Sigmoid colon (tissue), 7 donors: Measurements from ENCODE around the gene CDT1. TPM values are rescaled to one million over a fixed set of nuclear protein-coding genes. Genes with fewer than 3 reads are reported as not detected.

Experiments used
- DNase-seq: peaks from one replicate; pipeline ENCODE4 v3.0.0-alpha.2; 2019
- H3K27ac ChIP-seq, 4 donors: fragments of 200-600 bp; sonication (generic); one replicate each; pipeline ENCODE4 v1.5.1; 2016 to 2019; ENCODE audit warnings: mild to moderate bottlenecking in 1 of 4
- H3K27me3 ChIP-seq, 3 donors: fragments of 200-600 bp; sonication (generic); one replicate each; pipeline ENCODE4 v1.5.1; 2019; ENCODE audit warnings: mild to moderate bottlenecking in 1 of 3
- H3K36me3 ChIP-seq, 4 donors: fragments of 200-600 bp; sonication (generic); one replicate each; pipeline ENCODE4 v1.5.1; 2016 to 2019
- H3K4me1 ChIP-seq, 4 donors: fragments of 200-600 bp; sonication (generic); one replicate each; pipeline ENCODE4 v1.5.1; 2017 to 2019
- H3K4me3 ChIP-seq, 4 donors: fragments of 200-600 bp; sonication (generic); one replicate each; pipeline ENCODE4 v1.5.1; 2017 to 2019; ENCODE audit warnings: mild to moderate bottlenecking in 2 of 4, moderate library complexity in 1 of 4
- H3K9me3 ChIP-seq, 4 donors: fragments of 200-600 bp in 3 of 4; sonication (generic) in 3 of 4; one replicate each; pipeline versions ENCODE4 v1.5.1 to v1.6.1; 2013 to 2019
- EP300 ChIP-seq, 4 donors: sonication (generic); formaldehyde crosslinking; IDR thresholded peaks; one replicate each; pipeline ENCODE4 v1.6.1; 2017; ENCODE audit warnings: antibody characterized with exemption in 4 of 4
- POLR2A ChIP-seq, 2 donors: fragments of 450-650 bp; IDR thresholded peaks; one replicate each; pipeline ENCODE4 v1.6.1; 2016; ENCODE audit warnings: antibody characterized with exemption in 2 of 2, mild to moderate bottlenecking in 2 of 2, moderate library complexity in 2 of 2
- POLR2AphosphoS5 ChIP-seq, 4 donors: sonication (generic); formaldehyde crosslinking; IDR thresholded peaks; one replicate each; pipeline ENCODE4 v1.6.1; 2017; ENCODE audit warnings: antibody characterized with exemption in 4 of 4
- WGBS, 2 donors: extraction: QIAGEN DNeasy Blood & Tissue Kit; methylation state at CpG; one replicate each; pipeline ENCODE4 v1.1.7; 2013; 5-methylcytosine and 5-hydroxymethylcytosine counted together
- intact Hi-C: fragments of 100-400 bp; cut with DNase I; formaldehyde crosslinking; loops from one replicate; pipeline ENCODE4 v1.15.1; 2023
- polyA plus RNA-seq, 3 donors: library from polyadenylated mRNA; stranded (reverse); fragments of 200-250 nt; gene quantifications; one replicate each; pipeline ENCODE4 v1.2.3, GENCODE V29; 2013
- total RNA-seq, 4 donors: library from RNA; depleted of rRNA; stranded (reverse); fragments of >200 nt; gene quantifications; one replicate each; pipeline ENCODE4 v1.1.0, GENCODE V29; 2016
- TF ChIP-seq, protein P1 (sequence below), 4 experiments: fragments of 450-650 bp in 3 of 4; fragments of 200-600 bp in 1 of 4; IDR thresholded peaks; one replicate each; pipeline ENCODE4 v1.5.1; 2016 to 2019; ENCODE audit warnings: antibody characterized with exemption in 4 of 4, mild to moderate bottlenecking in 3 of 4, moderate library complexity in 2 of 4
- donor health status: healthy with polysubstance abuse.
- donor health status: Bipolar disorder and iron deficiency.
- donor health status: healthy.

The CDT1 gene
- total and polyA plus RNA-seq, 7 donors, result 0.71 to 17.4 (median 3.3) TPM; not detected in 1

DNA sequence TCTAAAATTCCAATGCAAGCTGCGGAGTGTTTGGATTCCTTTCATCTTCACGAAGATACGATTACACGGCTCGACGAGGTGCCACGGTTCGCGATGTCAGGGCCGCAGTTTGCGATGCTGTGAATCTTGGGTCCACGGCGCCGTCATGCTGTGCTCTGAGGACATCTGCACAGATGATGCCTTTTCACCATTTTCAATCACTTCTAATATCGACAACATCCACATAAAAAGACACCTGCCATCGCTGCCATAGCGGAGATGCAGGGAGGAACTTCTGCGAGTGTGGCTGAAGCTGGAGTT, 14.9 kb downstream of the CDT1 start:
- H3K4me1 ChIP-seq, result peaks cover 0 to under 1% (median under 1%) of the 10 kb centered on the region in 4 donors
- intact Hi-C loops, result no loop called here
- no peak overlapping the region for H3K4me3 ChIP-seq
- DNase-seq, result no peak
- H3K27ac ChIP-seq, result no peak overlapping the region
- H3K36me3 ChIP-seq, result peaks cover 6 to 25% (median 7%) of the 10 kb centered on the region in 4 donors
- no peaks in the 10 kb centered on the region for H3K9me3 ChIP-seq
- TF ChIP-seq, protein P1, sequence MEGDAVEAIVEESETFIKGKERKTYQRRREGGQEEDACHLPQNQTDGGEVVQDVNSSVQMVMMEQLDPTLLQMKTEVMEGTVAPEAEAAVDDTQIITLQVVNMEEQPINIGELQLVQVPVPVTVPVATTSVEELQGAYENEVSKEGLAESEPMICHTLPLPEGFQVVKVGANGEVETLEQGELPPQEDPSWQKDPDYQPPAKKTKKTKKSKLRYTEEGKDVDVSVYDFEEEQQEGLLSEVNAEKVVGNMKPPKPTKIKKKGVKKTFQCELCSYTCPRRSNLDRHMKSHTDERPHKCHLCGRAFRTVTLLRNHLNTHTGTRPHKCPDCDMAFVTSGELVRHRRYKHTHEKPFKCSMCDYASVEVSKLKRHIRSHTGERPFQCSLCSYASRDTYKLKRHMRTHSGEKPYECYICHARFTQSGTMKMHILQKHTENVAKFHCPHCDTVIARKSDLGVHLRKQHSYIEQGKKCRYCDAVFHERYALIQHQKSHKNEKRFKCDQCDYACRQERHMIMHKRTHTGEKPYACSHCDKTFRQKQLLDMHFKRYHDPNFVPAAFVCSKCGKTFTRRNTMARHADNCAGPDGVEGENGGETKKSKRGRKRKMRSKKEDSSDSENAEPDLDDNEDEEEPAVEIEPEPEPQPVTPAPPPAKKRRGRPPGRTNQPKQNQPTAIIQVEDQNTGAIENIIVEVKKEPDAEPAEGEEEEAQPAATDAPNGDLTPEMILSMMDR (IDR thresholded peaks at IDR 0.05), result no peak
- no peak for TF ChIP-seq POLR2AphosphoS5 (IDR thresholded peaks at IDR 0.05)
- no peak for TF ChIP-seq POLR2A (IDR thresholded peaks at IDR 0.05)
- no peak for TF ChIP-seq EP300 (IDR thresholded peaks at IDR 0.05)
- WGBS, 2 donors, result 85 to 91% methylated on average over 18 of the region's 18 CpGs
- no peaks in the 10 kb centered on the region for H3K27me3 ChIP-seq

DNA sequence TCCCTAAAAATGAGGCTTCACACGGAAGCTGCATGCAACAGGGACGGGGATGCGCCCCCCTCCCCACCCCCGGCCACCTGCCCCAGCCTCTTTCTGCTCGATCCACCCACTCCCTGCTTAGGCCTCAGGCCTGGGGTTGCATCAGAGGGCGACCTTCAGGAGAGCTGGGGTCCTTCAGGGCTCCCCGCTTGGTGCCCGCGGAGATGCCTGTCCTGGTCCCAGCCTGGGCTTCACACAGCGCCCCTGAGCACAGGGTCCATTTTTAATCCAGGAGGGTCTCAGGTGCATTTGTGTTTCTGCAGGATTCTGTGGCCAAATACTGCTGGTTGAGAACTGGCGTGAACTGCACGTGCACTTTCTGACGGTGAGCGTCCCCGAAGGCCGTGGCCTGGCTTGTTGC, 15.5 kb downstream of the CDT1 start:
- H3K27me3 ChIP-seq, result no peaks in the 10 kb centered on the region
- H3K9me3 ChIP-seq, result no peaks in the 10 kb centered on the region
- WGBS, 2 donors, result 85 to 92% methylated on average over 16 of the region's 16 CpGs
- no peak overlapping the region for H3K4me3 ChIP-seq
- no peaks in the 10 kb centered on the region for H3K4me1 ChIP-seq
- H3K36me3 ChIP-seq, result peaks cover 6 to 31% (median 7%) of the 10 kb centered on the region in 4 donors
- H3K27ac ChIP-seq, result no peak overlapping the region
- intact Hi-C loops, result no loop called here
- no peak for DNase-seq
- TF ChIP-seq POLR2A (IDR thresholded peaks at IDR 0.05), result no peak
- no peak for TF ChIP-seq POLR2AphosphoS5 (IDR thresholded peaks at IDR 0.05)
- TF ChIP-seq, protein P1 (IDR thresholded peaks at IDR 0.05), result no peak
- TF ChIP-seq EP300 (IDR thresholded peaks at IDR 0.05), result no peak

DNA sequence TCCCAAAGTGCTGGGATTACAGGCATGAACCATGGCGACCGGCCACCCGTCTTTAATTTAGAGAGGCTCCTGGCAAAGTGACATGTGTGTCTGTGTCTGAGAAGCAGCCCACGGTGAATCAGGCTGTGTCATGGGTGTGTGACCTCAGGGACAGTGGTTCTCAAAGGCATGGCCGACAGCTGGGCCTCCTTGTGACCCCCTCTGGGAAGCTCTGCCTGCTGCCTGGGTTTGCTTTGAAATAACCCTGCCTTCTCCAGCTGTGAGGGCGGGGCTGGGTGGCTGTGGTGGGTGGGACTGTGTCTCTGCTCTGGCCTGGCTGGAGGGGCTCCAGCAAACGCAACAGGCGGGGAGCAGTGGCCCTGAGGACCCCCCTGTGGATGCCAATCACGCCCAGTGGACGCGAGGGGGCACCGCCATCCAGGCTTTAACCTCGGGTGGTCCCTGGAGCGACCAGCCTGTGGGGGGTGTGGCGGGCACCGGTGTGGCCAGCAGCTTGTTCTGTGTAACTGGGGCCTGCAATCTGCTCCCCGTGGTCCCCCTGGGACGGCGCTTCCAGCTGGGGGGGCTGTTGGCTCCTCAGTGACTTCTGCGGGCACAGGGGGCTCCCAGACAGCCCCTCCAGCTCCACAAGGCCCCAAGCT, 16.9 kb downstream of the CDT1 start:
- no peak for DNase-seq
- TF ChIP-seq EP300 (IDR thresholded peaks at IDR 0.05) (no peak), POLR2A (IDR thresholded peaks at IDR 0.05) (no peak), POLR2AphosphoS5 (IDR thresholded peaks at IDR 0.05) (no peak)
- TF ChIP-seq, protein P1 (IDR thresholded peaks at IDR 0.05), result no peak
- intact Hi-C loops, result no loop called here
- Histone ChIP-seq H3K9me3 (no peaks in the 10 kb centered on the region), H3K27ac (no peak overlapping the region), H3K4me1 (no peaks in the 10 kb centered on the region), H3K36me3 (peaks cover 6 to 41% (median 10%) of the 10 kb centered on the region in 4 donors), H3K4me3 (no peak overlapping the region), H3K27me3 (no peaks in the 10 kb centered on the region)
- 89 to 91% methylated on average over 20 of the region's 20 CpGs for WGBS, 2 donors

DNA sequence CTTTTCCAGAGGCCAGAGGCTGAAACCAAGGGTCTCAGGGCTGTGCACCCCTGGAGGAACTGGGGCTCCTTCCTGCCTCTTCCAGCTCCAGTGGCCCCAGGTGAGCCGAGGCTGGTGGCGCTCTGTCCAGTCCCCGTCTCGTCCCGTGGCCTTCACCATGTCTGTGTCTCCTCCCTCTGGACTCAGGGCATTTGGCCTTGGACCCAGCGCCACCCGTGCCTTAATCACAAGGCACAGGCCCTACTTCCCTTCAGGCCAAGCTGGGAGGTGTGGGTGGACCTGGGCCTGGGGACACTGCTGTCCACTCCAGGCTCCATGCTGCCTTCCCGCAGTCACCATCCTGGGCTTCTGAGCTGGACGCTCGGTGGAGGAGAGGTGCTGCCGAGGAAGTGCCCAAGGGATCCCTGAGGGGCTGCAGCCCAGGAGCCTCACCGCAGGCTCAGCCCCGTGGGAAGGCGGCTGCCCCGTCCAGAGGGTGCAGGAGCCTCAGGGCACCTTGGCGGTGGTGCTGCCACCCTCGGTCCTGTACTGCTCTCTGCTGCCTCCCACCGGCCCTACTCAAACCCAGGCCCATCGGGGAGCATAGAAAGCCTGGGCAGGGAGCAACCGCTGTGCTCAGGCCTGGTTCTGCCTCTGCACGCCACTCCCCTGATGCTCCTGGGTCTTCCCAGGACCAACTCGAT, 17.7 kb downstream of the CDT1 start:
- no peaks in the 10 kb centered on the region for H3K4me1 ChIP-seq
- no peak overlapping the region for H3K4me3 ChIP-seq
- H3K36me3 ChIP-seq, result peaks cover 6 to 47% (median 10%) of the 10 kb centered on the region in 4 donors
- intact Hi-C loops, result no loop called here
- no peak for TF ChIP-seq POLR2A (IDR thresholded peaks at IDR 0.05)
- TF ChIP-seq, protein P1 (IDR thresholded peaks at IDR 0.05), result no peak
- H3K27me3 ChIP-seq, result no peaks in the 10 kb centered on the region
- 85 to 91% methylated on average over 22 of the region's 22 CpGs for WGBS, 2 donors
- DNase-seq, result no peak
- H3K27ac ChIP-seq, result no peak overlapping the region
- H3K9me3 ChIP-seq, result no peaks in the 10 kb centered on the region
